HG03159 (cell line): ENCODE data around the gene NAA60.
"Not testable (repeated sequence)": the region's sequence is repeated elsewhere in the genome, so short reads cannot be mapped to it uniquely, and the experiment has no call there.

Experiments
- ATAC-seq: cut with Tn5 transposase; IDR thresholded peaks from one replicate; pipeline ENCODE4 v1.9.1; 2021; ENCODE audit warnings: mild to moderate bottlenecking, moderate library complexity; ENCODE audit not compliant: unreplicated experiment

Gene NAA60

GRCh38 chr16:3481696-3482658 is 38.5 kb downstream of the NAA60 start:
- no peak for ATAC-seq

- ATAC-seq: no peak
These were observed 39.3 kb downstream of the NAA60 start for GRCh38 chr16:3482659-3483241.

- no peak for ATAC-seq
These were observed 41.0 kb downstream of the NAA60 start for GRCh38 chr16:3484318-3485096.

GRCh38 chr16:3485097-3485745 is 41.7 kb downstream of the NAA60 start:
- ATAC-seq: no peak

DNA sequence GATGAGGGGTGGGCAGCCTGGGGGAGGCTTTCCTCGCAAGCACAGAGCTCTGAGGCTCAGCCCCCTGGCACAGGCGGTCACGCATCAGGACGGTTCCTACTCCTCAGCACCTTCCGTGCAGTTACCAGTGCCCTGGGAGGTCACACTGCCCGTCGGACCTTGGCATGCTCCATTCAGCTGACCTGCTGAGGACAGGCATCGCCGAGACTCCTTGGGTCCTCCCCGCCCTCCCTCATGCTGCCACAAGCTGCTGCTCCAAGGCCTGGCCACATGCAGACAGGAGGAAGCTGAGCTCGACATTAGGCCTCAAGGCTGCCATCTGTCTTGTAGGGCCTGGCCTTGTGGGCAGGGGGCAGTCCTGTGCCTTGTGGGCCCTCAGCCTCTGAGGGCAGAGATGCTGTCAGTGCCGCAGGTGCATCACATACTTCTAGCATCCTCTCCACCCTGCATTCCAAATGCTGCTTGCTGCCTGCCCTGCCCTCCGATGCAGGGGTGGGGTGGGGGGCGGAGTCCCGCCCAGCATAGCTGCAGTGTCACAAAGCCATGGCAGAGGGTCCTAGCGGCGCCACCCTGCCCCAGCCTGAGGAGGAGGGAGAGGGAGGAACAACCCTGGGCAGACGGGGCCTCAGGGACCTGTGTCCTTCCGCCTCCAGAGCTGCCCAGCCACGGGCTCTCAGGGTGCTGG is 42.5 kb downstream of the NAA60 start:
- no peak for ATAC-seq

GRCh38 chr16:3486506-3487215 is 43.2 kb downstream of the NAA60 start:
- ATAC-seq: no peak

DNA sequence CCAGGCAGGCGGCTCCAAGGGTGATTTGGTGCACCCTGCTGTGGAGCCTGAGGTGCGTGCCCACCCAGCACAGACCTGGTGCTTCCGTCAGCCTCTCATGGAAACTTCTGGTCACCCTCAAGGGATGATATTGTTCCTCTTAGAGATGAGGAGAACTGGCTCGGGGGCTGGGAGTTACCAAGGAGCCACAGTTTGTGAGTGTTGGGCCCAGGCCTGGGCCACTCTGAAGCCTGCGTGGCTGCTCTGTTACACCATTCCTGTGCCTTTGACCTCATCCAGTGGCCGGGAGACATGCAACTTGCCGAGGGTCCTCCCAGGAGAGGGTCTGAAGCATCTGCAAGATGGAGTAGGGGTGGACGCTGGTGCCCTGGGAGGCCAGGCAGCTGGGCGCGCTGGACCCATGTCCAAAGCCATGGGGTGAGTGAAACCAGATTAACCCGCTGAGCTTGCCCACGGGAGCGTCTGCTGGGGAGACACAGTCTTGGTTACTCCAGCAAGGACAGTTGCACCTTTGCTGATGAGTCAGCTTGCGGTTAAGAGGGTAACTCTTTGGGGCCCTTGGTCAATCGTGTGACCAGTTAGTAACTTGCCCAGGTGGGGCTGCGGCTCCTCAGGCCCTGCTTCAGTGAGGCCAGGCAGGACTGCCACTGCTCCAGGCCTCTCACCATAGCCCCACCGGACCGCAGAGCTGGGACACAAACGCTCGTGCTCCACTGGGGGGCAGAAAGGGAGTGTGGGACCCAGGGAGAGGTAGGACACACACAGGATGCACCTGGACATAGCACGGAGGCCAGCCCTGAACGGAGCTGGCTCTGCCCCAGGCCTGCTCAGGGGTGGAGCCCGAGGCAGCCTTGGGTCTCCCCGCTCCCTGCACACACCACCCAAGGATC is 44.3 kb downstream of the NAA60 start:
- ATAC-seq: no peak

DNA sequence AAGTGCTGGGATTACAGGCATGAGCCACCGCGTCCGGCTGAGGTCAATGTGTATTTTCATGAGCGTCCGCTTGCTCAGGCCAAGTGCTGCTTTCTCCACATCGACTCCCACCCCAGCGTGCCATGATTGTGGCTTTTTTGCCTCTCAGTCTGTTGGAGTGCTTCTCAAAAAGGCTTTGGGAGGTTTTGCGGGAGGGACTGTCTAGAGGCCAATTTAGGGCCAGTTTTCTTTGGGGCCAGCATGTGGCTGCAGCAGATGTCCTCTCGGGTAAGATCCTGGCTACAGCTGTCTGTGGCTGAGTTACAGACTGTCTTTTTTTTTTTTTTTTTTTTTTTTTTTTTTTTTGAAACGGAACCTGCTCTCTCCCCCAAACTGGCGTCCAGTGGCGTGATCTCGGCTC is 45.3 kb downstream of the NAA60 start:
- no peak for ATAC-seq

GRCh38 chr16:3490911-3491629 is 47.6 kb downstream of the NAA60 start:
- ATAC-seq: no peak

- no peak for ATAC-seq
These were observed 48.9 kb downstream of the NAA60 start for GRCh38 chr16:3492356-3492755.

DNA sequence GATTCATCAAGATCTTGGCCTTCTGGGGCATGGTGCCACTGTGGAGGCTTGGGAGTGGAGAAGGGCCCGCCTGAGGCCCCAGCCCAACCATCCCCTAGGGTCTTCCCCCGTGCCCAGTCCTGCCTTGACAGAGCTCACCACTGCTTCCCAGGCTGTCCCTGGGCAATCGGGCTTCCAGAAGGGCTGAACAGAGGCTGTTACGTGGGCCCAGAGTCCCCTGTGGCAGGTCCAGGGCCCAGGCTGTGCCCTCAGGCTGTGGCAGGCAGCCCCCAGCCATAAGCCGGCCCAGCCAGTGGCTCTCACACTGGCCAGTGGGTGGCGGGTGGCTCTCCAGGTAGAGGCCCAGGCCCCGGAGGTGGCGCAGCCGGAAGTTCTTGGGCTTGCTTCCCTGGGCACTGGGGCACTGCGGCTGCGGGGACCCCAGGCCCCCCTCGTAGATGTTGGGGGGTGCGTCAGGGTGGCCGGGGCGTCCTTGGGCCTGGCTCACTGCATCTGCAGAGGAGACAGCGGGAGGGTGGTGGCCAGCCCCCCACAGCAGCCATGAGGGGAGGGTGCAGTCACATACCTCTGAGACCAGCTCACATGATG is 51.0 kb downstream of the NAA60 start:
- no peak for ATAC-seq

DNA sequence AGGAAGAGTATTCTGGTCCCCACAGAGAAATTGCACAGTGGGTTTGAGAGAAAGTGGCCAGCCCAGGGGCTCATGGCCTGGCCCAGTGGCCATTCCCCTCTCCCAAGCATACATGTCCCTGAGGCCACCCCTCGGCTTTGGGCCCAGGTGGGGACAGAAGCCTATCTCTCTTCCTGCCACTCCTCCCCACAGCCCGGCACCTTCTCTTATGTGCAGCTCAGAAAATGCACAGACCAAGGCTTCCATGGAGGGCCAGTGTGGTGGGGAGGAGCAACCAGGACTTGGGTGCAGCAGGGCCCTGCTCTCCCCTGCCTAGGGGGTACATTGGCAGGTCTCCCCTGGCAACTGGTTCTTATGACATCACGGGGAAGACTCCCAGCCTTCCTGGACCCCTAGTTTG is 51.7 kb downstream of the NAA60 start, which contains the start of gene C16orf90:
C16orf90 (minus strand) TSS at position 314 of the 400 bp plus-strand sequence; CDS start at position 246, 68 bp downstream.
- ATAC-seq: no peak

GRCh38 chr16:3496386-3496785 is 52.9 kb downstream of the NAA60 start:
- ATAC-seq: no peak

DNA sequence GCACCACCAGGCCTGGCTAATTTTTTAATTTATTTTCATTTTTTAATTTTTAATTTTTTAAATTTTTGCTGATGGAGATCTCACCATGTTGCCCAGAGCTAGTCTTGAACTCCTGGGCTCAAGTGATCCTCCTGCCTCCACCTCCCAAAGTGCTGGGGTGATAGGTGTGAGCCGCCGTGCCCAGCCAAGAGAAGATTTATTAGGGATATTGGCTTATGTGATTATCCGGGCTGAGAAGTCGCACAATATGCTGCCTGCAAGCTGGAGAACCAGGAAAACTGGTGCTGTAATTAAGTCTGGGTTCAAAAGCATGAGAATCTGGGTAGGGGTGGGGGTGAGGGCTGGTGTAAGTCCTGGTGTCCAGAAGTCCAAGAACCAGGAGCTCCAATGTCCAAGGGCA is 54.3 kb downstream of the NAA60 start:
- ATAC-seq: no peak

GRCh38 chr16:3498988-3499387 is 55.5 kb downstream of the NAA60 start:
- ATAC-seq: no peak

GRCh38 chr16:3501412-3501761 is 57.9 kb downstream of the NAA60 start:
- ATAC-seq: not testable (repeated sequence)

- no peak for ATAC-seq
These were observed 58.4 kb downstream of the NAA60 start for GRCh38 chr16:3501783-3502400.
